NCI-H82 (cell line): ENCODE measurements around the gene TMEM81.

ENCODE experiments used
- DNase-seq: peaks from one replicate; lab custom pipeline; 2025; lab: John Stamatoyannopoulos, UW

TMEM81 gene

GRCh38 chr1:205076245-205076761, 8.0 kb downstream of the TMEM81 start:
- no peak for DNase-seq

GRCh38 chr1:205075642-205076155, 8.6 kb downstream of the TMEM81 start:
- no peak for DNase-seq

DNA sequence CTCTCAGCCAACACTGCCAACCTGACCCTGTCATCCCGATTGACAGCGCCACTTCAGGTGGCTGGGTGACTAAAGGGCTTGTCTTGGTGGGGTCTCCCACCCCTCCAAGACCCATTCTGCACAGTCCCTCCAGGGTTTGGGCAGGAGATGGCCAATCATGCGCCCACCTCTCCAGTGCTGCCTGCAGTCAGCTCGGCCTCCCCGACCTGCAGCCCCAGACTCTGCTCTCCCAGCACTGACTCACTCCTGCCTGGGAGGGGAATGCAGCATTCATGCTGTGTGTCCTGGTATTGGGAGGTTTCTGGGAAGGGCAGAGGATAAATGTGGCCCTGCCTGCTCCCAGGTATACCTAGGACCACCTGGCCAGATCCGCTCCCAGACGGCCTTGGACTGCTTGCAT, 9.7 kb downstream of the TMEM81 start:
- DNase-seq, result no peak

GRCh38 chr1:205074084-205074483, 10.2 kb downstream of the TMEM81 start:
- no peak for DNase-seq

GRCh38 chr1:205073511-205073910, 10.7 kb downstream of the TMEM81 start:
- DNase-seq, result no peak

DNA sequence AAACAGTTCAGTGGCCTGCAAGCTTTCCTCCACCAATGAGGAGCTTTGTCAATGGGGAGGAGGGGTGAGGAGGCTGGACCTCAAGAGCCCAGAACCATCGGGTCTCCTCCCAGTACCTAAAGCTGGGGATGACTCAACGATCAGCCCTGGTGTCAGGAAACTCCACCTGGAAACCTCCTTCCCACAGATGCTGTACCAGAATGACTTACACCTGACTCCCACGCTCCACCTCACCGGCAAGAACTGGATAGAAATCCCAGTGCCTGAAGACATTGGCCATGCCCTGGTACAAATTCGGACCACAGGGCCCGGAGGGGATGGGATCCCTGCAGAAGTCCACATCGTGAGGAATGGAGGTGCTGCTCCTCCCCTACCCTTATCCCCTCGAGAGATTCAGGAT, 11.4 kb downstream of the TMEM81 start:
- no peak for DNase-seq

DNA sequence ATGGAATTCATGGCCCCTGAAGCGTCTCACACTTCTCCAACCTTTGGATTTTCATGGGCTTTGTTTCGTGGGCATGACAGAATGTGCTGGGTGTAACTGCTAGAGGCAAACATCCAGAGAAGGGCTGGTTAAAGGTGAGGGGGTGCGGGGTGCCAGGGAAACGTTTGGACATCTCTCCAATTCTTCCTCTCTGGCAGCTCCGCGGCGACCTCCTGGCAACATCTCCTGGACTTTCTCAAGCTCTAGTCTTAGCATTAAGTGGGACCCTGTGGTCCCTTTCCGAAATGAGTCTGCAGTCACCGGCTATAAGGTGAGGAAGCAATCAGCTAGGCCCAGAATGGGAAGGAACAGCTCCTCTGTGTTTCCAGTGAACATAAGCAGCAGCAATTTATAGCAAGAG, 12.0 kb downstream of the TMEM81 start:
- no peak for DNase-seq

GRCh38 chr1:205071801-205072200, 12.5 kb downstream of the TMEM81 start:
- no peak for DNase-seq

DNA sequence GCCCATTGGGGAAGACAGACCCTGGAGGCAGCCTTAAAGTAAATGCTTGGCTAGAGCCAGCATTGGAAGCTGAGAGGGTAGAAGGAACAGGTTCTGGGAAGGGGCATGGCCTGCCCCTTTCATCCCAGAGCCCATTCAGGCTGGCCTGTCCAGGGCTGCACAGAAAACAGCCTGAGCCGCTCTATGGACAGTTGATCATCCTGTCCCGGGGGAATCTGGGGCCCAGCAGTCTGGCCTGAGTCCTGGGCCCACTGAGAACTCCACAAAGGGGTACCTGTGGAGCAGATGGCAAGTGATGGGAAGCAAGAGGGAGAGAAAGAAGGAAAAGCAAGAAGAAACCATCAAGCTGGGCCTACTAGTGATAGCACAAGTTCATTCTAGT, 13.2 kb downstream of the TMEM81 start:
- no peak for DNase-seq

GRCh38 chr1:205069371-205070125, 14.7 kb downstream of the TMEM81 start:
- DNase-seq, result no peak

- DNase-seq, result no peak
Measured at GRCh38 chr1:205068457-205069040, 15.7 kb downstream of the TMEM81 start.

DNA sequence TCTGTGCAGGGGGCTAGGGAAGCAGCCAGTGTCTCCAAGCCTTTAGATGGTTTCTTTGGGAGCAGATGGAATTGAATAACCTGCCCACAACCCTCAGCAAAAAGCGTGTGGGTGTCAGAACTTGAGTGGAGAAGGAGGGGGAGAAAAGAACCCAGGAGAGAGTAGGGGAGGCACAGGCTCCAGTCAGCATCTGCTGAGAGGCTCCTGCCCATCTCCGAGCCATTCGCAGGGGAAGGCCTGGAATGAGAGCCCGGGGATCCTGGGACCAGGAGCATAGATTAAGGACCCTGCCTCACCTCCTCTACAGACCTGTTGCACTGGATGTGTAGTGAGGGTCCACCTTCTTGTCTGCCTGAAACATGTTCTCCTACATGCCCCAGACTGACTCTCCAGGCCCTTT, 16.3 kb downstream of the TMEM81 start:
- DNase-seq, result no peak

GRCh38 chr1:205067031-205067430, 17.2 kb downstream of the TMEM81 start:
- no peak for DNase-seq

DNA sequence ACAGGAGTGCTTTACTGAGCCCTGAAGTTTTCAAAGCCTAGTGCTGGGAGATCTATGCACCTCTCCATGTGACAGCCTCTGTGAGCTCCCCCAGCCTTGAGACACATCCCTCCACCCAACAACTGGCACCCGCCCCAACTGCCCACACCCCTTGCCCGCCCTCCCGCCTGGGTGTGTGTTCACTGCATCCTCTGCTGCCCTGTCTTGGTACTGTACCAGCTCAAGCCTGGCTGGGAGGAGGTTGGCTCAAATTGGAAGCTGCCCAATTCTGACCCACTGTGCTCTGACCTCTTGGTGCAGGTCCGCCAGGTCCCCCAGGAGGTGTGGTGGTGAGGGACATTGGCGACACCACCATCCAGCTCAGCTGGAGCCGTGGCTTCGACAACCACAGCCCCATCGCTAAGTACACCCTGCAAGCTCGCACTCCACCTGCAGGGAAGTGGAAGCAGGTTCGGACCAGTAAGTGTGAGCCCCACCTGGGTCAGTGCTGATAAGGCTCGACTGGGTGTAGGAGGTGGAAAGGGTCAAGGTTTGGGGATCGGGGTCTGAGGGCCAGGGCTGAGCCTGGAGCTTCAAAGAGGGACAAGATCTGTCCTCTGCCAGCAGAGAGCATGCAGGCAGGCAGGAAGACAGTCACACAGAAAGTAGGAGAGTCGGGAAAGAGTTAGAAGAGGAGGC, 18.0 kb downstream of the TMEM81 start:
- DNase-seq, result no peak

DNA sequence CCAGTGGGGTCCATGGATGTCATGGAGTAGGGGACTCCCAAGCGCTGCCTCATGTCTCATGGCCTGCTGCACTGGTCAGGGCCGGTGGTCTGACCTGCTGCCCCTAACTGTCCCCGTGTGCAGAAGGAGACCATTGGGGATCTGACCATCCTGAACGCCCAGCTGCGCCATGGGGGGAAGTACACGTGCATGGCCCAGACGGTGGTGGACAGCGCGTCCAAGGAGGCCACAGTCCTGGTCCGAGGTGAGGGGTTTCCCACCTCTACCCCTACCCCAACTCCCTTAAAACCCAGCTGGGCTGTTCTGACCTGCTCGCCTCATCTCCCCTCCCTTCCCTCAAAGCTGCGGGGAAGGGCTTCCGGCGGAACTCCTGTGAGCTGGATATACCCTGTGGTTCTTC, 18.6 kb downstream of the TMEM81 start:
- DNase-seq, result no peak

GRCh38 chr1:205064741-205065316, 19.4 kb downstream of the TMEM81 start:
- DNase-seq, result no peak

DNA sequence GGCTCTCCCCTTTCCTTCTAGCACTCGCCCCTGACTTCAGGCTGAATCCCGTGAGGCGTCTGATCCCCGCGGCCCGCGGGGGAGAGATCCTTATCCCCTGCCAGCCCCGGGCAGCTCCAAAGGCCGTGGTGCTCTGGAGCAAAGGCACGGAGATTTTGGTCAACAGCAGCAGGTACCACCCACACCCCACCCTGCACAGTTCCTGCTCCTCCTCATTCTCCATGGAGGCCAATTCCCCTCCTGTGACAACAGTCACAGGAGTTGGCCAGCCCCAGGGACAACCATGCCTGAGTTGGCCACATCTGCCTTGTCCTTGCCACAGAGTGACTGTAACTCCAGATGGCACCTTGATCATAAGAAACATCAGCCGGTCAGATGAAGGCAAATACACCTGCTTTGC, 20.0 kb downstream of the TMEM81 start:
- no peak for DNase-seq

- DNase-seq, result no peak
Measured at GRCh38 chr1:205062895-205063294, 21.4 kb downstream of the TMEM81 start.

DNA sequence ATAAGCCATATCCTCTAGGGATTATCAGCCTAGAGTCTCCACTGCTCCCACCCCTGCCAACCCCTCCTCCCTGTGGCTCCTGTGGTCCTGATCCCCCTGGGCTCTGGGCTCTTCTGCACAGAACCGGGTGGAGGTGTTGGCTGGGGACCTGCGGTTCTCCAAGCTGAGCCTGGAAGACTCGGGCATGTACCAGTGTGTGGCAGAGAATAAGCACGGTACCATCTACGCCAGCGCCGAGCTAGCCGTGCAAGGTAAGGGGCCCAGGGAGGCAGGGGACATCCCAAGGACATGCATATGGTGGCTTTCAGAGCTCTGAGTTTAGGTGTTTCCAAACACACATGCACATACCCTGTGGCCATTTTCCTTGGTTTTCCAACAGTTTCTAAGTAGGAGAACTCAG, 21.9 kb downstream of the TMEM81 start:
- DNase-seq, result peak; percentile 48

DNA sequence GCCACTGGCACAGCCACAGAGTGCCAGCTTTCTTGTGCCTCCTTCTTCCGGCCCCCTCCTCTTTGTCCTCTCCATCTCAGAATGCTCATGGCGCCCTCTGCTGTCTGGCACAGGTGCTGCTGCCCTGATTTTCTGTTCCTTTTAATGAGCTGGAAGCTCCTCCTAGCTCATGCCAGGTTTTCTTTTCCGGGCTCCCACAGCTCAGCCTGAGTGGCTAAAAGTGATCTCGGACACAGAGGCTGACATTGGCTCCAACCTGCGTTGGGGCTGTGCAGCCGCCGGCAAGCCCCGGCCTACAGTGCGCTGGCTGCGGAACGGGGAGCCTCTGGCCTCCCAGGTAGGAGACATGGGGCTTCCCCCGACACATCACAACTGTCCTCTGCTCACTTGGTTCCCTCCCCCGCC, 22.6 kb downstream of the TMEM81 start:
- DNase-seq, result peak; percentile 96

GRCh38 chr1:205061227-205061626, 23.0 kb downstream of the TMEM81 start:
- DNase-seq, result no peak

DNA sequence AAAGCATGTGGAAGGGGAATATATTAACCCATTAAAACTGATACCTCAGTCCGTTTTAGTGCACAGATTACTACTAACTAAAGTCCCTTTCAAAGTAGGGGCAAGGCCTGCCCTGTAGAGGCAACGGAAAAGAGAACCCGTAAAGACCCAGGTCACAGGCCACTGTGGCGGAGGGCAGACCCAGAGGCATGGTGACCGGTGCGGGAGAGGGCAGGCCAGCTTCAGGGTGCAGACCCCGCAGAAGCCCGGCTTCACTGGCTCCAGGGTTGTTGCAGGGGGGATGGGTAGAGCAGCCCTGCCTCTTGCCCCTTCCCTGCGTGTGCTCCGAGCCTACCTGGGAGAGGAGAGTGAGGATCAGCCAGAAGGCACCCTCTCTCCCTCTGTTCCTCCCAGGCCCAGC, 23.5 kb downstream of the TMEM81 start:
- no peak for DNase-seq

DNA sequence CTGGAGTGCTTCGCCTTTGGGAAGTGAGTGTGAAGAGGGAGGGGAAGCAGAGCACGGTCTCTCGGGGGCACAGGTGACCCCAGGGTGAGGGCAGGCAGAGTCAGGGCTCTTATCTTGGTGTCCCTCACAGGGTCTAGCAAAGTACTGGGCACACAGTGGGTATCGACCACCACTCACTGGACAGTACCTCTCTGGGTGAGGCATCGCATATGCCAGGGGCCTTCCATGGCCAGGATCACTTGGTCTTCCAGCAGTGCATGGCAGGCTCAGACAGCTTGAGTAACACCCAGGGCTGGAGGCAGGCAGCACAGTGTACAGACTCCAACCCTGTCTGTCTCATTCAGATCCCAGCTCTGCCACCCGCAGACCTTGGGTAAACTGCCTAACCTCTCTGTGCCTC, 24.6 kb downstream of the TMEM81 start:
- DNase-seq, result no peak
